Pancreas (tissue), 10 donors: Measurements from ENCODE around the gene CPO. TPM values are rescaled to one million over a fixed set of nuclear protein-coding genes. Genes with fewer than 3 reads are reported as not detected.

ENCODE experiments used
- ATAC-seq, 4 donors: fragments of 200-7000 bp; cut with Tn5 transposase; one replicate each; pipeline versions ENCODE4 v1.8.0 to v1.9.1; 2020; ENCODE audit warnings: mild to moderate bottlenecking in 4 of 4, moderate library complexity in 4 of 4
- DNase-seq, 6 donors: peaks; one replicate each; pipeline ENCODE4 v3.0.0-alpha.2; 2020
- FAIRE-seq: peaks from 2 replicates; lab custom pipeline; 2012; peaks lifted over from hg19 to GRCh38; lab: Jason Lieb, UNC
- H3K27ac ChIP-seq, 4 donors: fragments of 200-600 bp; sonication (generic); 1 replicate in 3 of 4; 2 replicates in 1 of 4; pipeline versions ENCODE4 v1.5.0 to v1.8.0; 2020
- H3K27me3 ChIP-seq, 4 donors: fragments of 200-600 bp; one replicate each; pipeline ENCODE4 v1.8.0; 2021
- H3K36me3 ChIP-seq, 3 donors: fragments of 200-600 bp; sonication (generic) in 1 of 3; one replicate each; pipeline versions ENCODE4 v1.5.0 to v1.8.0; 2020 to 2021
- H3K4me1 ChIP-seq, 3 donors: fragments of 200-600 bp; one replicate each; pipeline ENCODE4 v1.8.0; 2021
- H3K4me3 ChIP-seq, 4 donors: fragments of 200-600 bp; sonication (generic) in 2 of 4; one replicate each; pipeline versions ENCODE4 v1.5.0 to v1.8.0; 2020 to 2021
- H3K9me3 ChIP-seq, 4 donors: fragments of 200-600 bp; one replicate each; pipeline ENCODE4 v1.8.0; 2021
- WGBS, 2 donors: extraction: QIAGEN DNeasy Blood & Tissue Kit; methylation state at CpG; one replicate each; pipeline ENCODE4 v1.1.7; 2013; 5-methylcytosine and 5-hydroxymethylcytosine counted together
- intact Hi-C, 3 donors: fragments of 100-400 bp; cut with DNase I; formaldehyde crosslinking; loops; one replicate each; pipeline versions ENCODE4 v1.11.1 to v1.14.2; 2022
- polyA plus RNA-seq, 2 donors: library from polyadenylated mRNA; stranded (reverse); fragments of 200-250 nt; gene quantifications; one replicate each; pipeline ENCODE4 v1.2.3, GENCODE V29; 2013
- total RNA-seq, 6 donors: library from RNA; stranded (reverse); fragmentation: NEBNext Ultra II Directional in 4 of 6; extraction: Animal tissue kit (Norgen Biotek cat#: 25700) in 4 of 6; gene quantifications; one replicate each; pipeline versions ENCODE4 v1.2.1 to v1.2.4, GENCODE V29; 2021 to 2023
- TF ChIP-seq, protein P1 (sequence below), 4 donors: fragments of 200-600 bp; sonication (generic) in 3 of 4; IDR thresholded peaks; one replicate each; pipeline versions ENCODE4 v1.5.0 to v1.8.0; 2021; ENCODE audit warnings: antibody characterized with exemption in 4 of 4
- donor health status: healthy with polysubstance abuse.
- donor health status: DM: no; HTN: no; CAD: no; lungs with moderate emphysema.
- donor health status: DM: no; HTN: no; CAD: no.
- donor health status: control.
- donor health status: control.
- donor health status: Bipolar disorder and iron deficiency.
- donor health status: DM: yes; HTN: yes; CAD: no.
- donor health status: DM: no; HTN: no; CAD: no.
- donor health status: DM: no; HTN: no; CAD: no.
- donor health status: DM: yes; HTN: yes; CAD: no.

CPO gene
- total and polyA plus RNA-seq, 8 donors: 0.12 to 1.3 (median 0.16) TPM; not detected in 1

DNA sequence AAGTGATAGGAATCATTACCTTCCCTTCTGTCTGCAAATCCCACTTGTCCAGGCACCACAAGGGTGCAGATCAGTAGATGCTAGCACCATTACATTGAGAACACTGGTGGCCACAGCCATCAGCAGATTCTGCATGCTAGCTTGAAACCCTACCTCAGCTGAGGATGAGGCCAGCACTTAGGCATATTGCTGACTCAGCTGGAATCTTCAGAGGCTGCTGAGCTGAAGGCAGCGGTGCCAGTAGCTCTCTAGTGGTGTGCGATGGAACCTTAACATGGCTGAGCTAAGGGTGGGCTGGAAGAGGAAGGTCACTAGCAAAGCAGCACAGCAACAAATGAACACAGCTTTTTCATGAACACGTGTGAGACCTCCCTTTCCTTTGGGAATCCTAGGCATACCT is 19.0 kb upstream of the CPO start:
- Histone ChIP-seq H3K27ac (no peak overlapping the region), H3K36me3 (no peaks in the 10 kb centered on the region), H3K4me1 (no peaks in the 10 kb centered on the region), H3K4me3 (no peak overlapping the region), H3K27me3 (no peaks in the 10 kb centered on the region), H3K9me3 (no peaks in the 10 kb centered on the region)
- intact Hi-C loops: no loop called here
- TF ChIP-seq, protein P1, sequence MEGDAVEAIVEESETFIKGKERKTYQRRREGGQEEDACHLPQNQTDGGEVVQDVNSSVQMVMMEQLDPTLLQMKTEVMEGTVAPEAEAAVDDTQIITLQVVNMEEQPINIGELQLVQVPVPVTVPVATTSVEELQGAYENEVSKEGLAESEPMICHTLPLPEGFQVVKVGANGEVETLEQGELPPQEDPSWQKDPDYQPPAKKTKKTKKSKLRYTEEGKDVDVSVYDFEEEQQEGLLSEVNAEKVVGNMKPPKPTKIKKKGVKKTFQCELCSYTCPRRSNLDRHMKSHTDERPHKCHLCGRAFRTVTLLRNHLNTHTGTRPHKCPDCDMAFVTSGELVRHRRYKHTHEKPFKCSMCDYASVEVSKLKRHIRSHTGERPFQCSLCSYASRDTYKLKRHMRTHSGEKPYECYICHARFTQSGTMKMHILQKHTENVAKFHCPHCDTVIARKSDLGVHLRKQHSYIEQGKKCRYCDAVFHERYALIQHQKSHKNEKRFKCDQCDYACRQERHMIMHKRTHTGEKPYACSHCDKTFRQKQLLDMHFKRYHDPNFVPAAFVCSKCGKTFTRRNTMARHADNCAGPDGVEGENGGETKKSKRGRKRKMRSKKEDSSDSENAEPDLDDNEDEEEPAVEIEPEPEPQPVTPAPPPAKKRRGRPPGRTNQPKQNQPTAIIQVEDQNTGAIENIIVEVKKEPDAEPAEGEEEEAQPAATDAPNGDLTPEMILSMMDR (IDR thresholded peaks at IDR 0.05): no peak
- DNase-seq (no peak), FAIRE-seq (no peak), ATAC-seq (no peak)
- WGBS, 2 donors: 85 to 86% methylated on average over 3 of the region's 3 CpGs

DNA sequence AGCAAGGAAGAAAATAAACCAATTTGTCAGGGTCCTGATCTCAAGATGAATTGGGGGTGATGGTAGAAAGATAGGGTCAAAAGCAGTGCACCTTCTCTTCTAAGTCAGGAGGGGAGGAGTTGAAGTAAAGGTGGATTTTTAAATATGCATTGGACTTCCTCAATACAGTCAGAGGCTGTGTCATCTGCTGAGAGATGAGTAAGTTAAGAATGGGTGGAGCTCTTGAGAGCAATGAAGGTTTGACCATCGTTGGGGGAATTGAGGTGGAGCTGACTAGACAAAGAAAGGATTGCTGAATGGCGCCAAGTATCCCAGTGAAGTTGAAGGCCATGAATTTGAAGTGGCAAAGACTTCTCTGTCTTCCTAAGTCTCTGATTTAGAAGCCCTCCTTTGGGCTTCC is 18.4 kb upstream of the CPO start:
- Histone ChIP-seq H3K27ac (no peak overlapping the region), H3K27me3 (no peaks in the 10 kb centered on the region), H3K9me3 (no peaks in the 10 kb centered on the region), H3K36me3 (no peaks in the 10 kb centered on the region), H3K4me1 (no peaks in the 10 kb centered on the region), H3K4me3 (no peak overlapping the region)
- intact Hi-C loops: no loop called here
- ATAC-seq: no peak
- WGBS, 2 donors: 77 to 78% methylated on average over 2 of the region's 2 CpGs
- TF ChIP-seq, protein P1 (IDR thresholded peaks at IDR 0.05): no peak
- DNase-seq: no peak
- no peak for FAIRE-seq

DNA sequence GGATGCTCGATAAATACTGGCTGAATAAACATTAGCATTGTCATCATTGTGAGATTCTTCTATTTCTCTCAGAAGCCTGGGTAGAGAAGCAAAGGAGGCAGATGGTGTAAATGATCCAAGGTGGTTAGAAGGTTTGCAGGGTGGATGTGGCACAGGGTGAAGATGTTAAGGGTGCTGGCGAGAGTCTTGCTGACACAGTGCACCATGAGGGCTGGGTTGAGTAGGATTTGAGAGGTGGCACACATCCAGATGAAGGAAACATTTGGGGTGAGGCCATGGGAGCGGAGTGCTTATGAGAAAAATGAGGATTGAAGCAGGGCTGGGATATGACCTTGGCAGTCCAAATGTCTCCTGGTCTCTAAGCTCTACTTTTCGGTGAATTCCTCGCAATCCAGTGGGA is 17.8 kb upstream of the CPO start:
- TF ChIP-seq, protein P1 (IDR thresholded peaks at IDR 0.05): no peak
- no peaks in the 10 kb centered on the region for H3K9me3 ChIP-seq
- H3K27me3 ChIP-seq: no peaks in the 10 kb centered on the region
- ATAC-seq: no peak
- no peak for DNase-seq
- intact Hi-C loops: no loop called here
- no peaks in the 10 kb centered on the region for H3K4me1 ChIP-seq
- no peak for FAIRE-seq
- H3K36me3 ChIP-seq: no peaks in the 10 kb centered on the region
- H3K4me3 ChIP-seq: no peak overlapping the region
- 88 to 89% methylated on average over 5 of the region's 5 CpGs for WGBS, 2 donors
- no peak overlapping the region for H3K27ac ChIP-seq

DNA sequence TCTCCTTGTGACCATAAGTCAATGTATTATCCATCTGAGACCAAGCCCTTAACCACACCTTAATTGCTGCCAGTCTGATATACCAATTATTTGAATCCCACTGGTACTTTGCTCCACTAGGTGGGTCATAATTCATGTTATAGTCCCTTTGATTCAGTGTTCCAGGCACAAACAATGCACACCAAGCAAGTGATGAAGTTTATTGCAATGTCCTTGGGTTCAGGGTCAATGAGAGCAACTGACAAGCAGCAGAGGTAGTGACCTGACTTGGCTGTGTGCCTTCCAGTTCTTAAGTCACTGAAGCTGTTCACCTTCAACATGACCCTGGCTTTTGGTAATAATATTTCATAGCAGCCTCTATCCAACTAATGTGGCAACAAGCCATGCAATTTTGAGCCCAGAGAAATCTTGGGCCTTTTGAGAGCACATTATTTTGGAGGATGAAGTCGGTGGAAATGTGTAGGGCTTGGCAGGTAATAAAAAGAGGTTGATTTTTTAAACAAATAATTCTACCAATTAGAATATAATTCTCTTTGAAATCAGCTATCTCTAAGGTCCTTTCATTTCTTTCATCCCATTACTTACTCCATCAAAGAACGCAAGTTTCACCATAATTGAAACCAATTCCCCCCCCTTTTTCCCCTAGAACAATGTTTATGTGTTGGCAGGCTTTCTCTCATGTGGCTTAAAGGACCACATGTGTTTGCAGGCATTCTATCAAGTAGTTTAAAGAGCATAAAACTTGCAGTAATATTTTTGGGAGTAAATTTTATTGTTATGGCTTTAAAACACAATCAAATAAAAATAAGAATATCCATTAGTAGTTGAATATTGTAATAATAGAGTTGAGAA is 3.1 kb upstream of the CPO start:
- no peaks in the 10 kb centered on the region for H3K36me3 ChIP-seq
- ATAC-seq: no peak
- intact Hi-C loops: no loop called here
- no peaks in the 10 kb centered on the region for H3K27me3 ChIP-seq
- DNase-seq: no peak
- no peaks in the 10 kb centered on the region for H3K4me1 ChIP-seq
- 72 to 86% methylated on average over 2 of the region's 2 CpGs for WGBS, 2 donors
- TF ChIP-seq, protein P1 (IDR thresholded peaks at IDR 0.05): no peak
- no peak overlapping the region for H3K4me3 ChIP-seq
- H3K27ac ChIP-seq: no peak overlapping the region
- no peak for FAIRE-seq
- H3K9me3 ChIP-seq: no peaks in the 10 kb centered on the region

DNA sequence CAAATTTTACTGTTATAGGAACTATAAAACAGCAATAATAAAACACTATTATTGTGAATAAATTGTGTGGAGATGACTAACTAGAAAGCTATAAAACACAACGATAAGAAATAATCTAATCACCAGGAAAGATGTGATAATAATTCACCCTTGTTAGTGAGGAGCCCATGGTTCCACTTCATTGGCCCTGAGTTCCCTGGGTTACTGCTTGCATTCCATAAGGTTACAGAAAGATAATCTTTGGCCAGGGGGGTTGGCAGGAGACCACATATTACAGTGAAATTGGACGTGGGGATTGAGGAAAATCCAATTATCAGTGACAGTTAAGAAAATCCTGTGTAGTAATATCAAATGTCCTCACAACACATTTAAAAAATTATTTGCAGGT is 2.5 kb upstream of the CPO start:
- ATAC-seq: no peak
- Histone ChIP-seq H3K9me3 (no peaks in the 10 kb centered on the region), H3K27ac (no peak overlapping the region), H3K4me1 (no peaks in the 10 kb centered on the region), H3K27me3 (no peaks in the 10 kb centered on the region), H3K36me3 (no peaks in the 10 kb centered on the region), H3K4me3 (no peak overlapping the region)
- intact Hi-C loops: no loop called here
- WGBS, 2 donors: 34 to 46% methylated on average over 2 of the region's 2 CpGs
- TF ChIP-seq, protein P1 (IDR thresholded peaks at IDR 0.05): no peak
- no peak for DNase-seq
- FAIRE-seq: no peak
